ENCODE data around the gene NKAIN4.

GRCh38 chr20:63287697-63288580 lies 33.7 kb upstream of the NKAIN4 start:
- TF ChIP-seq GABPA (IDR thresholded peaks at IDR 0.05 in 1 of 2, conservative IDR thresholded peaks at IDR 0.05 in 1 of 2) (no peak), ATF3 (IDR thresholded peaks at IDR 0.05) (no peak)
